ENCODE data around the gene METTL6. TPM values are rescaled to one million over a fixed set of nuclear protein-coding genes. Genes with fewer than 3 reads are reported as not detected.
A peak's percentile ranks its signal among the peaks of the same experiment; 100 is the strongest.
"Not testable (repeated sequence)": the region's sequence is repeated elsewhere in the genome, so short reads cannot be mapped to it uniquely, and the experiment has no call there.

Gene METTL6
- polyA plus RNA-seq, 1 of the 3 experiments (the other 2 are of a cell fraction): 22.7 TPM

DNA sequence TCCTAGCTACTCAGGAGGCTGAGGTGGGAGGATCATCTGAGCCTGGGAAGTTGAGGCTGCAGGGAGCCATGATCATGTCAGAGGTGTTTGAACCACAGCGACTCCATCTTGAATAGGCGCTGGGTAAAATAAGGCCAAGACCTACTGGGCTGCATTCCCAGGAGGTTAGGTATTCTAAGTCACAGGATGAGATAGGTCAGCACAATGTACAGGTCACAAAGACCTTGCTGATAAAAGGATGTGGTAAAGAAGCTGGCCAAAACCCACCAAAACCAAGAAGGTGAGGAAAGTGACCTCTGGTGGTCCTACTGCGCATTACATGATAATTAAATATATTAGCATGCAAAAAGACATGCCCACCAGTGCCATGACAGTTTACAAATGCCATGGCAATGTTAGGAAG, 28.6 kb downstream of the METTL6 start:
- H3F3A ChIP-seq (replicated peaks; ENCODE audit: insufficient read depth); H4K20me1 ChIP-seq (ENCODE audit: insufficient read depth); H2AFZ ChIP-seq (ENCODE audit: low read depth); DNase-seq; H3K27me3 ChIP-seq (ENCODE audit: insufficient read depth); H3K9me2 ChIP-seq; H3K79me2 ChIP-seq (ENCODE audit: insufficient read depth); H3K4me1 ChIP-seq (ENCODE audit: control insufficient read depth in 1 of 2, insufficient read depth in 2 of 2, low read depth in 1 of 2, low read length in 1 of 2); H3K27ac ChIP-seq (ENCODE audit: low read depth in 2 of 2, low read length in 1 of 2); H3K4me3 ChIP-seq (ENCODE audit: low read depth in 2 of 2, low read length in 1 of 2); H3K36me3 ChIP-seq (replicated peaks in 1 of 2; ENCODE audit: control insufficient read depth in 1 of 2, insufficient read depth in 2 of 2, low read length in 1 of 2); H3K9me3 ChIP-seq; H3K9ac ChIP-seq; H3K4me2 ChIP-seq; POLR2A ChIA-PET: not testable (repeated sequence)
- CTCF ChIA-PET: interaction anchor here (2.8 kb wide), 1 partner anchor 131 kb away, joined by 18 read pairs; no protein-coding TSS in a partner anchor
- peak; percentile 33 for TF ChIP-seq SMC3 (IDR thresholded peaks at IDR 0.05; ENCODE audit: low read depth, low read length)
- TF ChIP-seq RAD21 (IDR thresholded peaks at IDR 0.05; ENCODE audit: low read length): peak; percentile 41
- TF ChIP-seq, protein P1, sequence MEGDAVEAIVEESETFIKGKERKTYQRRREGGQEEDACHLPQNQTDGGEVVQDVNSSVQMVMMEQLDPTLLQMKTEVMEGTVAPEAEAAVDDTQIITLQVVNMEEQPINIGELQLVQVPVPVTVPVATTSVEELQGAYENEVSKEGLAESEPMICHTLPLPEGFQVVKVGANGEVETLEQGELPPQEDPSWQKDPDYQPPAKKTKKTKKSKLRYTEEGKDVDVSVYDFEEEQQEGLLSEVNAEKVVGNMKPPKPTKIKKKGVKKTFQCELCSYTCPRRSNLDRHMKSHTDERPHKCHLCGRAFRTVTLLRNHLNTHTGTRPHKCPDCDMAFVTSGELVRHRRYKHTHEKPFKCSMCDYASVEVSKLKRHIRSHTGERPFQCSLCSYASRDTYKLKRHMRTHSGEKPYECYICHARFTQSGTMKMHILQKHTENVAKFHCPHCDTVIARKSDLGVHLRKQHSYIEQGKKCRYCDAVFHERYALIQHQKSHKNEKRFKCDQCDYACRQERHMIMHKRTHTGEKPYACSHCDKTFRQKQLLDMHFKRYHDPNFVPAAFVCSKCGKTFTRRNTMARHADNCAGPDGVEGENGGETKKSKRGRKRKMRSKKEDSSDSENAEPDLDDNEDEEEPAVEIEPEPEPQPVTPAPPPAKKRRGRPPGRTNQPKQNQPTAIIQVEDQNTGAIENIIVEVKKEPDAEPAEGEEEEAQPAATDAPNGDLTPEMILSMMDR (IDR thresholded peaks at IDR 0.05): peak; percentile 69
- 81% methylated on average over 3 of the region's 3 CpGs for WGBS (ENCODE audit: low lambda C conversion rate)

- H3K36me3 ChIP-seq (replicated peaks in 1 of 2; ENCODE audit: control insufficient read depth in 1 of 2, insufficient read depth in 2 of 2, low read length in 1 of 2); POLR2A ChIA-PET; H3K9me2 ChIP-seq; H2AFZ ChIP-seq (ENCODE audit: low read depth); H3K4me1 ChIP-seq (ENCODE audit: control insufficient read depth in 1 of 2, insufficient read depth in 2 of 2, low read depth in 1 of 2, low read length in 1 of 2); H3K4me3 ChIP-seq (ENCODE audit: low read depth in 2 of 2, low read length in 1 of 2); H3K79me2 ChIP-seq (ENCODE audit: insufficient read depth); H3K4me2 ChIP-seq; H3K27ac ChIP-seq (ENCODE audit: low read depth in 2 of 2, low read length in 1 of 2); H3K9ac ChIP-seq; H4K20me1 ChIP-seq (ENCODE audit: insufficient read depth); DNase-seq; H3K27me3 ChIP-seq (ENCODE audit: insufficient read depth); H3F3A ChIP-seq (replicated peaks; ENCODE audit: insufficient read depth); H3K9me3 ChIP-seq: not testable (repeated sequence)
- WGBS (ENCODE audit: low lambda C conversion rate): 73% methylated on average over 2 of the region's 2 CpGs
- CTCF ChIA-PET: interaction anchor here (1.2 kb wide), 1 partner anchor 125 kb away, joined by 3 read pairs; no protein-coding TSS in a partner anchor
Measured at GRCh38 chr3:15393252-15393651, 34.1 kb downstream of the METTL6 start.

GRCh38 chr3:15391007-15391406, 36.3 kb downstream of the METTL6 start:
- CTCF ChIA-PET: interaction anchor here (1.6 to 1.7 kb wide), 2 partner anchors 123 to 283 kb away, joined by 3 to 6 read pairs; no protein-coding TSS in a partner anchor
- no peak overlapping the region for H3K4me3 ChIP-seq (ENCODE audit: low read depth in 2 of 2, low read length in 1 of 2)
- H3K4me1 ChIP-seq (ENCODE audit: control insufficient read depth in 1 of 2, insufficient read depth in 2 of 2, low read depth in 1 of 2, low read length in 1 of 2): 0 out of 4 replicates have a peak, but pooled peaks cover 0 to 10% of the 10 kb centered on the region in 2 experiments
- POLR2A ChIA-PET: no interaction called here
- H3K9me2 ChIP-seq: no peaks in the 10 kb centered on the region
- H3K36me3 ChIP-seq (replicated peaks in 1 of 2; ENCODE audit: control insufficient read depth in 1 of 2, insufficient read depth in 2 of 2, low read length in 1 of 2): no peaks in the 10 kb centered on the region
- H3K9me3 ChIP-seq: peaks cover 2% of the 10 kb centered on the region; the same call in 1 of the 2 replicates
- H3K9ac ChIP-seq: no peak overlapping the region
- no peak for DNase-seq
- H3K4me2 ChIP-seq: no peak overlapping the region
- no peaks in the 10 kb centered on the region for H3K27me3 ChIP-seq (ENCODE audit: insufficient read depth)
- TF ChIP-seq MEF2A (IDR thresholded peaks at IDR 0.05; ENCODE audit: borderline replicate concordance, low read depth) (no peak), JUND (IDR thresholded peaks at IDR 0.05) (no peak), ELF1 (IDR thresholded peaks at IDR 0.05) (no peak), GABPA (IDR thresholded peaks at IDR 0.05; ENCODE audit: low read depth) (no peak), RCOR1 (IDR thresholded peaks at IDR 0.05; ENCODE audit: low read length) (no peak), PBX3 (IDR thresholded peaks at IDR 0.05) (no peak), SIN3A (IDR thresholded peaks at IDR 0.05; ENCODE audit: borderline replicate concordance, low read depth, low read length) (no peak), NRF1 (IDR thresholded peaks at IDR 0.05; ENCODE audit: low read depth, low read length) (no peak), REST (IDR thresholded peaks at IDR 0.05; ENCODE audit: low read depth, low read length) (no peak)
- peaks cover 8% of the 10 kb centered on the region for H3F3A ChIP-seq (replicated peaks; ENCODE audit: insufficient read depth)
- 77% methylated on average over 5 of the region's 5 CpGs for WGBS (ENCODE audit: low lambda C conversion rate)
- no peak overlapping the region for H2AFZ ChIP-seq (ENCODE audit: low read depth)
- H3K27ac ChIP-seq (ENCODE audit: low read depth in 2 of 2, low read length in 1 of 2): no peak overlapping the region
- H3K79me2 ChIP-seq (ENCODE audit: insufficient read depth): no peaks in the 10 kb centered on the region
- H4K20me1 ChIP-seq (ENCODE audit: insufficient read depth): no peaks in the 10 kb centered on the region

Data from SK-N-SH (cell line).